OCI-LY1 (cell line): Measurements from ENCODE around the gene GUK1.

Source experiments
- H2AFZ ChIP-seq: fragments of 200-600 bp; sonication (generic), shearing (Covaris generic); 2 replicates; pipeline ENCODE4 v1.6.0; 2014; ENCODE audit warnings: antibody characterized with exemption, mild to moderate bottlenecking, low read length
- H3F3A ChIP-seq: fragments of 200-600 bp; sonication (generic), shearing (Covaris generic); 2 replicates; pipeline ENCODE4 v1.6.0; 2014; ENCODE audit warnings: mild to moderate bottlenecking, antibody characterized with exemption, low read length, moderate library complexity; ENCODE audit not compliant: insufficient read depth
- H3K27ac ChIP-seq: fragments of 200-600 bp; sonication (generic); 2 replicates; pipeline ENCODE4 v1.5.1; 2014; ENCODE audit warnings: low read length, mixed run types, mild to moderate bottlenecking, low read depth; ENCODE audit not compliant: poor library complexity, severe bottlenecking
- H3K27me3 ChIP-seq: fragments of 200-600 bp; sonication (generic); 2 replicates; pipeline ENCODE4 v1.6.0; 2014; ENCODE audit warnings: antibody characterized with exemption, mild to moderate bottlenecking, low read length, moderate library complexity; ENCODE audit not compliant: insufficient read depth
- H3K36me3 ChIP-seq: fragments of 200-600 bp; sonication (generic); 2 replicates; pipeline ENCODE4 v1.6.1; 2014; ENCODE audit warnings: mild to moderate bottlenecking, antibody characterized with exemption, low read length, moderate library complexity, mixed read lengths; ENCODE audit not compliant: insufficient read depth
- H3K4me1 ChIP-seq: fragments of 200-600 bp; sonication (generic); 2 replicates; pipeline ENCODE4 v1.5.1; 2014; ENCODE audit warnings: mild to moderate bottlenecking, low read length, moderate library complexity; ENCODE audit not compliant: insufficient read depth, severe bottlenecking
- H3K4me2 ChIP-seq: fragments of 200-600 bp; sonication (generic), shearing (Covaris generic); 2 replicates; pipeline ENCODE4 v1.6.1; 2014; ENCODE audit warnings: low read length
- H3K4me3 ChIP-seq: fragments of 200-600 bp; sonication (generic); 2 replicates; pipeline ENCODE4 v1.5.1; 2014; ENCODE audit warnings: low read length, low read depth, mild to moderate bottlenecking, mixed read lengths; ENCODE audit not compliant: poor library complexity, severe bottlenecking
- H3K79me2 ChIP-seq: fragments of 200-600 bp; shearing (Covaris generic); 2 replicates; pipeline ENCODE4 v1.6.1; 2016; ENCODE audit warnings: mixed run types, low read length, mixed read lengths; ENCODE audit not compliant: insufficient read depth
- H3K9ac ChIP-seq: fragments of 200-600 bp; sonication (generic), shearing (Covaris generic); 2 replicates; pipeline ENCODE4 v1.6.1; 2014; ENCODE audit warnings: mild to moderate bottlenecking, low read length, mixed read lengths
- H3K9me2 ChIP-seq: fragments of 200-600 bp; sonication (generic), shearing (Covaris generic); 2 replicates; pipeline ENCODE4 v1.6.1; 2014; ENCODE audit warnings: low read depth, mild to moderate bottlenecking, low read length, mixed read lengths
- H3K9me3 ChIP-seq: fragments of 200-600 bp; shearing (Covaris generic); 2 replicates; pipeline ENCODE4 v1.6.1; 2014; ENCODE audit warnings: low read length, mixed read lengths
- H4K20me1 ChIP-seq: fragments of 200-600 bp; sonication (generic), shearing (Covaris generic); 2 replicates; pipeline ENCODE4 v1.6.0; 2016; ENCODE audit warnings: mild to moderate bottlenecking, low read length; ENCODE audit not compliant: insufficient read depth
- EZH2 ChIP-seq: fragments of 200-600 bp; sonication (generic), shearing (Covaris generic); IDR thresholded peaks from 2 replicates; pipeline ENCODE4 v1.8.0; 2017; ENCODE audit warnings: borderline replicate concordance, mixed run types, mild to moderate bottlenecking, antibody characterized with exemption, low read length, moderate library complexity, mixed read lengths
- TF ChIP-seq, protein P1 (sequence below): fragments of 200-600 bp; sonication (generic), shearing (Covaris generic); IDR thresholded peaks from 2 replicates; pipeline ENCODE4 v1.5.1; 2017; ENCODE audit warnings: mild to moderate bottlenecking, antibody characterized with exemption, low read length, moderate library complexity, mixed read lengths

The GUK1 gene

DNA sequence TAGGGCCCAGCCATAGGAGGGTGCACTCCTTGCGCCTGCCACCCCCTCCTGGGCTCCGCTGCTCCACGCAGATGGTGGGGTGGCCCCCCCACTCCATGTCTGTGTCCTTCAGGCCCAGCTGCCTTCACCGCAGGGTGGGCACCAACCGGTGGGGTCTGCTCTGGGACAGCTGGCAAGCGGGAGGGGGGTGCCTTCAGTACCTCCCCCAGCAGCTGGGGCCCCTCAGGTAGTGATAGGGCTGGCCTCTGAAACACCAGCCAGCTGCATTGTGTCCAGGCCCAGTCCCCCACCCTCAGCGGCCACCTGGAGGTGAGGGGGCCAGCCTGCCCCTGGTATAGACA is 10.0 kb downstream of the GUK1 start:
- Histone ChIP-seq H4K20me1 (no peaks in the 10 kb centered on the region), H3K9ac (no peak overlapping the region), H2AFZ (no peak overlapping the region), H3K4me3 (no peak overlapping the region), H3K79me2 (no peaks in the 10 kb centered on the region; the same call in 1 of the 2 replicates), H3K27me3 (no peaks in the 10 kb centered on the region), H3F3A (no peaks in the 10 kb centered on the region), H3K4me2 (no peak overlapping the region), H3K9me3 (no peaks in the 10 kb centered on the region), H3K4me1 (peaks cover 6% of the 10 kb centered on the region), H3K27ac (no peak overlapping the region), H3K36me3 (peaks cover 14% of the 10 kb centered on the region; the same call in 1 of the 2 replicates), H3K9me2 (no peaks in the 10 kb centered on the region)
- TF ChIP-seq, protein P1, sequence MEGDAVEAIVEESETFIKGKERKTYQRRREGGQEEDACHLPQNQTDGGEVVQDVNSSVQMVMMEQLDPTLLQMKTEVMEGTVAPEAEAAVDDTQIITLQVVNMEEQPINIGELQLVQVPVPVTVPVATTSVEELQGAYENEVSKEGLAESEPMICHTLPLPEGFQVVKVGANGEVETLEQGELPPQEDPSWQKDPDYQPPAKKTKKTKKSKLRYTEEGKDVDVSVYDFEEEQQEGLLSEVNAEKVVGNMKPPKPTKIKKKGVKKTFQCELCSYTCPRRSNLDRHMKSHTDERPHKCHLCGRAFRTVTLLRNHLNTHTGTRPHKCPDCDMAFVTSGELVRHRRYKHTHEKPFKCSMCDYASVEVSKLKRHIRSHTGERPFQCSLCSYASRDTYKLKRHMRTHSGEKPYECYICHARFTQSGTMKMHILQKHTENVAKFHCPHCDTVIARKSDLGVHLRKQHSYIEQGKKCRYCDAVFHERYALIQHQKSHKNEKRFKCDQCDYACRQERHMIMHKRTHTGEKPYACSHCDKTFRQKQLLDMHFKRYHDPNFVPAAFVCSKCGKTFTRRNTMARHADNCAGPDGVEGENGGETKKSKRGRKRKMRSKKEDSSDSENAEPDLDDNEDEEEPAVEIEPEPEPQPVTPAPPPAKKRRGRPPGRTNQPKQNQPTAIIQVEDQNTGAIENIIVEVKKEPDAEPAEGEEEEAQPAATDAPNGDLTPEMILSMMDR = no peak
- no peak for TF ChIP-seq EZH2

DNA sequence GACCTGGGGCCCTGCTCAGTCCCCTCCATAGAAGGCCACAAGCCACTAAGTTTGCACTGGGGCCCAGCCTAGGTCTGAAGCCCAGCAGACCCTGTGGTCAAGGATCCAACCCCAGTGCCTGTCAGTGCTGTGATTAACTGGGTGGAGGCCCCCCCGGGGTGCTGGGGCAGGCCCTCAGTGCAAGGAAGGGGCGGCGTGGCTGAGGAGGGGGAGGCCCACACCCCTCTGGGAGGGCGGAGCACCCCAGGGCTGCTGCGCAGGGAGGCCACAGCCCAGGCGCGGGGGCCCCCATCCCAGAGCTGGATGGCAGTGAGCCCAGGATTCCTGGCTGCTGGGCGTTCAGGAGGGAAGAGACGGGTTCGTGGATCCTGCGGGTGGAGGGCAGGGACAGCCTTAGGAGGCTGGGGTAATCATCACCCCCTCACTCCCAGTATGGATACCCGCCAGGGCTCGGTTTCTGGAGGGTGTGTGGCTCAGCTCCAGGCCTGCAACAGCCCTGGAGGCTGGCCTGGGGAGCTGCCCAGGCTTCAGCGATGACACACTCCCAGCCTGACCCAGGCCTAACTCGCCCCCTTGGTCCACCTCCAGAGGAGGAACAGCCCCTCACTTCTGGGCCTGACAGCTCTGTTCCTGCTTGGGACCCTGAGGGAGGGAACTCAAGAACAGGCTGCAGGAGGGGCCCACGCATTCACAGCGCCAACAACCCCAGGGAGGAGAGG is 10.5 kb downstream of the GUK1 start:
- no peak overlapping the region for H2AFZ ChIP-seq
- no peaks in the 10 kb centered on the region for H3K79me2 ChIP-seq
- no peaks in the 10 kb centered on the region for H3F3A ChIP-seq
- TF ChIP-seq EZH2 = no peak
- TF ChIP-seq, protein P1 = no peak
- no peaks in the 10 kb centered on the region for H4K20me1 ChIP-seq
- no peak overlapping the region for H3K27ac ChIP-seq
- no peaks in the 10 kb centered on the region for H3K27me3 ChIP-seq
- peaks cover 6% of the 10 kb centered on the region for H3K4me1 ChIP-seq
- no peak overlapping the region for H3K4me3 ChIP-seq
- no peaks in the 10 kb centered on the region for H3K9me3 ChIP-seq
- no peaks in the 10 kb centered on the region for H3K9me2 ChIP-seq
- H3K9ac ChIP-seq = no peak overlapping the region
- peaks cover 14% of the 10 kb centered on the region; the same call in 1 of the 2 replicates for H3K36me3 ChIP-seq
- H3K4me2 ChIP-seq = no peak overlapping the region

DNA sequence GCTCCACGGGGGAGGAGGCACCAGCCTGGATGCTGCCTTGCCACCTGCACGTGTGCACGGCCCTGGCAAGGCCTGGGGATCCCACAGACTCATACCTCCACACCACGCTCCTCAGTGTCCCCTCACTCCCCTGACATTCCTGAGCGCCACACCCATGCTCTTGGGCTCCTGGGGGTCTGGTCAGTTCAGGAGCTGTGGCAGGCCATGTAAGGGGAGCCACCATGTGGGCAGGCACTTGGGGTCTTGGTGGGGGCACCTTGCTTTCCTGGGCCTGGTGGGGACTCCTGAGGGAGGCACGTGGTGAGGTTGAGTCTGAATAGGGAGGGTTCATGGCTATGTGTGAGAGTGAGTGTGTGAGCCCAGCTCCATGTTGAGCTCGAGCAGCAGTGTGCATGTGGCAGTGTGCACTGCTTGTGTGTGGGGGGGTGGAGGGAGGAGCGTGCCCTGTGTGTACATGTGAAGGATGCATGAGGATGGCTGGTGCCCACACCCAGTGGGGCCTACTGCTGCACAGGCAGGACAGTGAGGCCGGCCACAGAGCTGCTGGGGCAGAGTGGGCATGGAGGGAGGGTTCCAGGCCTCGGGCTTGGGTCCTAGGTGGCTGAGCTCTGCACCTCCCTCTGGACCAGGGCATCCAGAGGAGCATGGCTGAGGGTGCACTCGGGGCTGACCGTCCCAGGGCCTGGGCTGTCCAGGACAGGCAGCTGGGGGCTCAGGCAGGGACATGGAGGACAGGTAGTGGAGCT is 11.3 kb downstream of the GUK1 start:
- H3K4me1 ChIP-seq = peaks cover 6% of the 10 kb centered on the region
- no peak overlapping the region for H3K27ac ChIP-seq
- H3K4me2 ChIP-seq = no peak overlapping the region
- no peaks in the 10 kb centered on the region for H3K27me3 ChIP-seq
- no peak overlapping the region for H3K4me3 ChIP-seq
- TF ChIP-seq, protein P1 = no peak
- TF ChIP-seq EZH2 = no peak
- H3K79me2 ChIP-seq = no peaks in the 10 kb centered on the region
- no peaks in the 10 kb centered on the region for H3F3A ChIP-seq
- no peak overlapping the region for H2AFZ ChIP-seq
- H3K9ac ChIP-seq = no peak overlapping the region
- no peaks in the 10 kb centered on the region for H3K9me3 ChIP-seq
- H3K9me2 ChIP-seq = no peaks in the 10 kb centered on the region
- peaks cover 14% of the 10 kb centered on the region; the same call in 1 of the 2 replicates for H3K36me3 ChIP-seq
- no peaks in the 10 kb centered on the region for H4K20me1 ChIP-seq
